GM12892 (cell line): Measurements from ENCODE around the gene PDF.

Experiments
- DNase-seq: peaks from one replicate; pipeline ENCODE4 v3.0.0; 2011; ENCODE audit not compliant: insufficient read length
- FAIRE-seq: peaks from 2 replicates; lab custom pipeline; 2011; peaks lifted over from hg19 to GRCh38; lab: Jason Lieb, UNC
- POLR2A ChIP-seq: IDR thresholded peaks from 2 replicates; pipeline ENCODE4 v1.6.1; 2011; ENCODE audit warnings: low read depth, low read length, control low read depth
- POLR2AphosphoS5 ChIP-seq: IDR thresholded peaks from 2 replicates; pipeline ENCODE4 v1.6.1; 2011; ENCODE audit warnings: low read depth, low read length, control low read depth
- TAF1 ChIP-seq: IDR thresholded peaks from 2 replicates; pipeline ENCODE4 v1.6.1; 2011; ENCODE audit warnings: low read depth, mild to moderate bottlenecking, control low read depth, low read length, borderline replicate concordance

Gene PDF

DNA sequence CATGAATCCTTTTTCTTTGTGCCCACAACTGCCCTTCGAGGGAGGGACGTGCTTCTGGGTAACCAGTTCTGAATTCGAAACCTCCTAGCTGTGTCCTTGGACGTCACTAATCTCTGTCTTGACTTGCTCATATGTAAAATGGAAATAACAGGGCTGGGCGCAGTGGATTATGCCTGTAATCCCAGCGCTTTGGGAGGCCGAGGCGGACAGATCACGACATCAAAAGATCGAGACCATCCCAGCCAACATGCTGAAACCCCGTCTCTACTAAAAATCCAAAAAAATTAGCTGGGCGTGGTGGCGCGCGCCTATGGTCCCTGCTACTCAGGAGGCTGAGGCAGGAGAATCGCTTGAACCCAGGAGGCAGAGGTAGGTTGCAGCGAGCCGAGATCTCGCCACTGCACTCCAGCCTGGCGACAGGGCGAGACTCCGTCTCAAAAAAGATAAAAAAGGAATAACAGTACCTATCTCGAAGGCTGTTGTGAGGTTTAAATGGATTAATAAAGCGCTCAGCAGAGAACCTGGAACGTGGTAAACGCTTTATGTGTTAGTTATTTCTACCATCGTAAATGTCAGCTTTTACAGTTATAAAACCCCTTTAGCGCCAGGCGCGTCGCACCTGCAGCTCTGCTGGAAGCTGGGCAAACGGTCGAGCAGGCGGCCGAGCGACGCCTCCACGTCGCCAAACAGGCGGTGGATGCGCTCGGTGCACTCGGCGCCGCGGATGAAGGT, 8.3 kb upstream of the PDF start:
- no peak for TF ChIP-seq TAF1
- TF ChIP-seq POLR2AphosphoS5: no peak
- TF ChIP-seq POLR2A: no peak
- FAIRE-seq (no peak), DNase-seq (no peak)

DNA sequence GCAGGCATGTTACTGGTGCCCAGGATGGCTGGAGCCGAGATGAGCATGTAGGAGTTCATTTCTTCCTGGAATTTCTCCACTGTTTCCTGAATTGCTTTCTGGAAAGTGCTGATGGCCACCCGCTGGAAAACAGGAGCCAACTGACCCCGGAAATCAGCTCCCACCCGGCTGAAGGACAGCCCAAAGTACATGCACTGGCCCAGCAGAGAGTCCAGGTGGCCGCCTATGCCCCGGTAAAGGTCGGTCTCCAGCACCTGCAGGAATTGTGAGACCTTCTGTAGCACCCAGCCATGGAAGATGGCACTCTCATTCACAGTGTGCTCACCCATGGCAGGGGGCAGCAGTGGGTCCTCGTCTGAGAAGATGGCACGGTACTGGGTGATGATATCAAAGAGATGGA, 4.3 kb upstream of the PDF start:
- TF ChIP-seq POLR2AphosphoS5: no peak
- no peak for TF ChIP-seq POLR2A
- no peak for TF ChIP-seq TAF1
- FAIRE-seq (no peak), DNase-seq (no peak)

DNA sequence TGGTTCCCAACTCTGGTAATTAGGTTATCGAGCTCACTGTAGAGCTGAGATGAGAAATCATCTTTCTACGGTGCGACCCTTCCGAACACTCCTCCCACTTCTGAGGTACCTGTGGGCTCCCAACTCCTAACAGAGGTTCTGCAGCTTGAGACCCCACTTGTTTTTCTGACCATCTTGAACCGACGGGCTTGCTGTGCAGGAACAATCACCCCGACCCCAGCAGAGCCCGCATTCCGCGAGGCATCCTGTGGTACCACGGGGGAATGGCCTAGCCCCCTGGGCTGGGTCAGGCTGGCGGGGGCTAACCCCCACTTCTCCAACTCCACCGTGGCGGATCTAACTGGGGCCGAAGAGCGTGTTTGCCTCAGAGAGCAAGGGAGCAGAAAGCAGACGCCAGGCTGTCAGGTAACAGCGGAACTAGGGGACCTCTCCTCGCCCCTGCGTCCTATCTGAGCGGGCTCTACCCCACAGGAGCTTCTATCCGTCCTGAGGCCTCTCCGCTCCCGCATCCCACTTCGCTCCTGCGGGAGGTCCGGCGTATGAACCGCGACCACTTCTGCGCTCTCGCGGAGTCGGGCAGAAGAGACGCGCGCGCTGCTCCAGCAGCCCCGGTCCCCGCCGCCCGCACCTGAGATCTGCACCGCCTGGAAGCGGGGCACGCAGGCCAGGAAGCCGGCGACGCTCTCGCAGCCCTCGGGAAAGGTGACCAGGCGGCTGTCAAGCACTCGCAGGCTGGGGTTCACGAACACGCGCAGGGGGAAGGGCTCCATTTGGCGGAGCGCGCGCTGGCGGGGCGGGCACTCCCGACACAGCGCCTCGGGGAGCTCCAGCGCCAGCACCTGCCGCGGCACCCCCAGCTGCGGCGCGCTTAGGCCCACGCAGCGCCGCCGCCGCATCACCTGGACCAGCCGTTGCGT, 761 bp downstream of the PDF start:
- DNase-seq: peak; percentile 54
- FAIRE-seq: no peak
- TF ChIP-seq TAF1: no peak

DNA sequence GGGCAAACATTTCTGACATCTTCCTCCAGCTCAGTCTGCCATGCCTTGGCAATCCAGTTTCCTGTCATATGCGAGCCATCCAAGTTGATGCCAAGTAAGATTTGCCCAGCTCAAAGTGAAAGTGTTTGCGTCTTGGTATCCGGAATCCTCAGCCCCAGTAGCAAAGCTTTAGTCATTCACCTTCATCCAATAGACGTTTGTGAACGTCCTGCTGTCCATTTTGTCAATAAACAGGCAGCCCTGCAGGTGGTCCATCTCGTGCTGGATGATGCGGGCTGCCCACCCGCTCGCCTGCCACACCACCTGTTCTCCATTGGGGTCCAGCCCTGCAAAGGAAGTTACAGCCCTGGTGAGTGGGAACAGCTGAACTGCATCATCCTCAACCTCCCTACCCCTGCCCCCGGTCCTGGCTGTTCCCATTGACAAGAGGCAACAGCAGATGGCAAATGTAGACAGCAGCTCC, 1.5 kb downstream of the PDF start:
- DNase-seq: no peak
- no peak for FAIRE-seq
- TF ChIP-seq POLR2A (no peak), POLR2AphosphoS5 (0 out of 2 replicates have a peak, but pooled peaks have one; percentile 9), TAF1 (no peak)

DNA sequence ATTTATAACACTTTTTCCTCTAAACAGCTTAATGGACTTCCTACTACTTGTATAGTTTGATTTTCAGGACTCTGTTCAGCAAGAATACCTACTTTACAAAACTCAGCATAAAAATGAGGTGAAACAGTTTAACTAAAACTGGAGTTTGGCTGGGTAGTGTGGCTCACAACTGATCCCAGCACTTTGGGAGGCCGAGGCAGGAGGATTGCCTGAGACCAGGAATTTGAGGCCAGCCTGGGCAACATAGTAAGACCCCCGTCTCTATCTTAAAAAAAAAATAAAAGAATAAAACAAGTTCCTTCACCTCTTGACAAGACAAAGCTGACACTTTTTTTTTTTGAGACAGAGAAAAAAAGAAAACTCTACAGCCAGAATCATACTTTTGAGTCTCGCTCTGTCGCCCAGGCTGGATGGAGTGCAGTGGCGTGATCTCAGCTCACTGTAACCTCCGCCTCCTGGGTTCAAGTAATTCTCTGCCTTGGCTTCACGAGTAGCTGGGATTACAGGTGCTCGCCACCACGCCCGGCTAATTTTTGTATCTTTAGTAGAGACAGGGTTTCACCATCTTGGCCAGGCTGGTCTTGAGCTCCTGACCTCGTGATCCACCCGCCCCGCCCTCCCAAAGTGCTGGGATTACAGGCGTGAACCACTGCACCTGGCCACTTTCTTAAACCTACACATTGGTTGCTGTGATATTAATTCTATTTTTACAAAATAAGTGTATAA, 2.6 kb downstream of the PDF start:
- FAIRE-seq: no peak
- no peak for DNase-seq
- TF ChIP-seq POLR2AphosphoS5 (no peak), TAF1 (no peak), POLR2A (no peak)

DNA sequence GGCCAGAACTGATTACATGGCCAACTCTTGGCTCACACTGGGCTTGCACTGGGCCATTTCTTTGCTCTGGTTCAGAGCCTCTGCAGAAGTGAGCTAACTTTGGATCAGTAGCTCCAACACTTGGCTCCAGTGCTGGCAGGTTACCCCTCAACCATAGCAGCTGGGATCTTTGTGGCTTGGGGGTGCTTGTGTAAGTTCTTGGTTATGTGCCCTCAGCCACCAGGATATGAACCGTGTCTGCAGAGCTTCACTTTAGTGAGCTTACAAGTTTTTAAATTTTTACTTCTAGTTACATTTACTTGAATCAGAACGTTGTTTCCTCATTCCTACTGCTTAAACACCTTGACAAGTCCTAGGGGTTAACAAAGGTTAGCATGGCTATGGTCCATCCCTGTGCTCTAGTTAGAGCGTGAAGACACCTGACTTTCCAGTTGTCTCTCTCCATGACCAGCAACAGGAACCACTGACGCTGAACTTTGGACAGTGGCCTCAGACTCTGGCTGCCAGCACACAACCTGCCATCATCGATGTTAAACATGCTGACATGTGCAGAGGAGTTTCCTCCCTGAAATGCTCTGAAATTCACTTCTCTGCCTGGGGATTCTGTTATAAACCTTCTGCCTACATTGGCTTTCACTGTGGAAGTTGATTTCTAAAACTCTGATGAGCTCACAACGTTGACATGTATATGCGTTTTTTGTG, 4.1 kb downstream of the PDF start:
- DNase-seq (no peak), FAIRE-seq (no peak)
- TF ChIP-seq POLR2A (no peak), POLR2AphosphoS5 (no peak; the same call in 1 of the 2 replicates), TAF1 (no peak)

DNA sequence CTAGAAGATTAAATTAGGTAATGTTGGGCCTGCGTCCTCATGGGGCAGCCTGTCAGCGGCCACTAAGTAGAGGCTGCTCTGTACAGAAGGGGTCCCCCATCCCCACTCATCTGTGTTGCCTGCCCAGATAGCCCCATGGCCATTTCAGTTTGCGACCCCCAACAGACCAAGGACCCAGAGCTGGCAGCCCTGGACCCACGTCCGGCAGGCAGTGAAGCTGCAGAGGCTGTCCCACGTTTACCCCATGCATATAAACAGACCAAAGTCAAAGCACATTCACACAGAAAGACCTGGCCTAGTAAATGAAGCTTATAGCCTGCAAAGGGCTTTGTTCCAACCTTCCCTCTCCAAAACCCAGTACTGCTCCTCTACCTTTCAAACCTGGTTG, 4.6 kb downstream of the PDF start:
- no peak for FAIRE-seq
- TF ChIP-seq POLR2AphosphoS5: no peak
- no peak for TF ChIP-seq POLR2A
- no peak for TF ChIP-seq TAF1
- no peak for DNase-seq

DNA sequence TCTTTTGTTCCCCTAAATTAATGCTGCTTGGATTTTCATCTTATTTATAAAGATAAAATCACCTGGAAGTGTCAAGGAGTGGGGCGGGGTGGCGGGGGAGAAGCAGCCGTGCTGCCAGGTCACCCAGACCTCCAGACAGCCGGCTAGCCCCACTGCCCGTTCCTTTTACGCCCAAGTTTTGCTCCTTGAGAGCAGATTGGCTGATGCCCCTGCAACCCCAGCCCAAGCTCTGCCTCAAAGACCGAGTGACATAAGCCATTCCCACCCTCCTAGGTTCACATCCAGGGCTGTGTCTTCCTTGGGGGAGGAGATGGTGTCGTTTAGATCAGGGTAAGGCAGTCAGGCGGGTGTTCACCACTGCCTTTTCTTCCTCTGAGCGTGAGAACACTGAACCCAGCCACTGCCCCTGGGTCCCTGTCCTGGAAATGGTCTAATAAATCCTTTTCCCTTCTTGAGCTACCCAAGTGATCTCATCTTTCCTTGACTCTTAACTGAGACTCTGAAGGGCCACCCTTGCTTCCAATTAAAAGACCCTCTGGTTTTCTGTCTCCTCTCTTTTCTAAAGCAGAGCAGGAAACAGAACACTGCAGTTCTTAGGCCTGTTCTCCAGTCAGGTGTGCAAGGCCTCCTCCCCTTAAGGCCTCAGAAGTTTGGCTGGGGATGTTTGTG, 5.7 kb downstream of the PDF start:
- no peak for DNase-seq

DNA sequence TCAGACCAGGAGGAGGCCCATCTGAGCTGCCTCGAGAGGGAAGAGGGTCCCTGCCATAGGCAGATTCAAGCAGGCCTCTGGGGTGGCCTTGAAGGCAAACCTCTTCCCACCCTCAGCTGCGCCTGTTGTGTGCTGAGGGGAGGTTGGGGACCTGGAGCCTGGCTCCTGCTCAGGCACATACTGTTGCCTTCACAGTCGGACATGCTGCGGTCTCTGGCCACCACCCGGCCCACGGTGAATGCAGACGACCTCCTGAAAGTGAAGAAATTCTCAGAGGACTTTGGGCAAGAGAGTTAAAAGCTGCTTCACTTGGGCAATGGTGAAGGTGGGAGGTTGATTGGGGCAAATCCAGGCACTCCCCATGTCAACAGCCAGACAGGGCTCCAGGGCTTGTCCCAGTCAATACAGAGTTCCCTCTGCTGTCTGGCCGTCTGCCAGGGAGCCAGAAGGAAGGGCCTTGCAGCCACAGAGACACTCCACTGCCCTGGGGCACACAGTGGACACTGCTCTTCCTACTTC, 6.3 kb downstream of the PDF start:
- no peak for DNase-seq
- TF ChIP-seq POLR2AphosphoS5: peak; percentile 42; the same call in 1 of the 2 replicates
- peak; percentile 6; the same call in 1 of the 2 replicates for TF ChIP-seq POLR2A
- no peak for TF ChIP-seq TAF1
- no peak for FAIRE-seq

More for the DNA sequence above, 5.7 kb downstream of the PDF start:
- no peak for FAIRE-seq
- TF ChIP-seq POLR2AphosphoS5 (peak; percentile 53; the same call in 1 of the 2 replicates), TAF1 (no peak)

DNA sequence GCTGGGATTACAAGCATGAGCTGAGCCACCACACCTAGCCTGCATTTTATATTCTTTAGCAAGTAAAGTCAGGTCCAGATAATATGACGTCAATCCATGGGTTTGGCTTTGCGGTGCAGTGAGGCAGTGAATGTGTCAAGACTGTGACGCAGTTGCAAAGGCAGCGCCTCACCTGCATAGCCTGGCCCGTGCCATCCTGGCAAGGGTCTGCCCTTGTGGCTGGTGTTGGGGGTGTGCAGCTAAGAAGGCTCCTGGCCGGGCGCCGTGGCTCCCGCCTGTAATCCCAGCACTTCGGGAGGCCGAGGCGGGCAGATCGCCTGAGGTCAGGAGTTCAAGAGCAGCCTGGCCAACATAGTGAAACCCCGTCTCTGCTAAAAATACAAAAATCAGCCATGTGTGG, 7.0 kb downstream of the PDF start:
- no peak for FAIRE-seq
- TF ChIP-seq TAF1 (no peak), POLR2AphosphoS5 (no peak), POLR2A (no peak)
- DNase-seq: no peak
